ENCODE measurements around the gene CLDN16.

Gene CLDN16

DNA sequence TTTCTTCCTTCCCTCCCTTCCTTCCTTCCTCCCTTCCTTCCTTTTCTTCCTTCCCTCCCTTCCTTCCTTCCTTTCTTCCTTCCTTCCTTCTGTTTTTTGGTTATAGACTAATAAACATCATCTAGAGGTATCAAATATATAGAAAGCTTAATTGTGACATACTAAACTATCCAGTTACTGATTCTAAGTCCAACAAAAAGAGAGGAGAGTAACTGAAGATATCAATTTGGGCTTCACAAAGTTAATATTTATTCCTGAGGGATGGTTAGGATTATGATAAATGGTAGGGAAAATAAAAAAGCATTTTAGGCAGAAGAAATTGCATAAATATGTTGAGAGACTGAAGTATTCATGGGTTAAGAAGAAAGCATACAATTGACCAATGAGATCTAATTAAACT, 7.8 kb upstream of the CLDN16 start:
- no peak for DNase-seq (ENCODE audit: low read depth)

DNA sequence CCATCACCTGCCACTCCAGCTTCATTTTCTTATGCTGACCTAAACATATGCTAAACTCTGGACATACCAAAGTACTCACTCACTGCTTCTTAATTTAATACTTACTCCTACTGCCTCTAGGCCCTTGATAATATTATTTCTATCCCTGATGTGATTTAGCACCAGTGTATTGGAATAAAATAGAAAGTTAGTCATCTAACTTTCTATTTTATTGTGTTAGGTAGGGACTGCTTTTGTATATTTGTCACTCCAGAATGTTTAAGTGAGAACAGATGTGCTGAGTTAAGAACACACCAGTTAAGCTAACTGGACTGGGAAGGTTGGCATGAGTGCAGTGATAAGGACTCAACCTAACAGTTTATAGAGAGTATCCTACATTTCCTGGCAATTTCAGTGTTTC, 6.5 kb upstream of the CLDN16 start:
- no peak for DNase-seq (ENCODE audit: low read depth)

DNA sequence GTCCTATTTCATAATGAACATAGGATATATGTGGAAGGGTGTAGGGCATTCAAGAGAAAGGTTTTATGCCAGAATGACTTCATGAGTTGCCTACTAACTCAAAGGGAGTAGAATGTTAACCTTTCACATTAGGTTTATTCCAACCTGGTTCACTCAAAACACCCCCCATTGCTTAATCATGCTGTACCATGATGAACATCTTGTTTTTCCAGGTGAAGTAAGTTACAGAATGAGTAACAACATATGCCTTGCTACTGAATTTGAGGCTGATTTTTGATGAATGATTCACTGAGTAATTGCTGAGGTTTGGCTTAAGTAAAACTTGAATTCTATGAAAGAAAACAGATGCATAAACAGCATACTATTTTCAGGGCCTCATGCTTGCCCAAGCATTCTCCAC, 5.9 kb upstream of the CLDN16 start:
- peak; percentile 31 for DNase-seq (ENCODE audit: low read depth)

DNA sequence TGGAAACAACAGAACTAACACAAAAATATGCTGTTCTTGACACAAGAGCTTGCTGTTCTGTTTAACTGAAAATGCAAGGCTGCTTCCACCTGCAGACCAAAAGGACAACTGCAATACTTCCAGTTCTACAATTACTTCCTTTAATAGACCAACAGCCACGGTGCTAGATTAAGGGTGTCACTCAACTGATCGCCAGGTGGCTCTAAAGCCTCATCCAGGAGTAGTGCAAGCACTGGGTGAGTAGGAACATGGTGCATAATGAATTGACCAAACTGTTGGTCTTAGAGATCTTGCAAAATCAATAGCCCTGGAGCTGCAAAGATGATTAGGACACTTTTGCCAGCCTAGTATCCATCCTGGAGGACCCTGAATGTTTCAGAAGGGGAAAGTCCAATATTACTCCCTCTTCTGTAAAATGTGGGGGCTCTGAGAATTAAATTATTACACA, 3.6 kb upstream of the CLDN16 start:
- DNase-seq (ENCODE audit: low read depth) = no peak

- DNase-seq (ENCODE audit: low read depth) = peak; percentile 92
These were observed 2.0 kb upstream of the CLDN16 start for GRCh38 chr3:190385731-190386688.

GRCh38 chr3:190388703-190389102, 740 bp downstream of the CLDN16 start:
- no peak for DNase-seq (ENCODE audit: low read depth)

- no peak for DNase-seq (ENCODE audit: low read depth)
These were observed 8.0 kb downstream of the CLDN16 start for GRCh38 chr3:190396001-190396400.

DNA sequence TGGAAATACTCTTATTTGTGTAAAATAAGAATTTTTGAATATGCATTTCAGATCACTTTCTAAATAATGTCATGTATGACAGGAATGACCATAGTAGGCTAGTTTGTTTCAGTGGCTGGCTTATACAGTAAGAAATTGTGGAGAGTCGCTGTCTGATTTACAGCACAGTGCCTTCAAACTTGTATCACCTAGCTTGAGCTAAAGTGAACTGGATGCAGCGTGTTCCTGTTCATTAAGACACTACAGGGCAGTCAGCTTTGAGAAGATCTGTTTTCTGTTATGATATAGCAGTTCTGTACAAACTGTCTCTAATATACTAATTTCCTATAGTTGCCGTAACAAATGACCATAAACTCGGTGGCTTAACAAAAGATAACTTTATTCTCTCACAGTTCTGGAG, 9.9 kb downstream of the CLDN16 start:
- no peak for DNase-seq (ENCODE audit: low read depth)

DNA sequence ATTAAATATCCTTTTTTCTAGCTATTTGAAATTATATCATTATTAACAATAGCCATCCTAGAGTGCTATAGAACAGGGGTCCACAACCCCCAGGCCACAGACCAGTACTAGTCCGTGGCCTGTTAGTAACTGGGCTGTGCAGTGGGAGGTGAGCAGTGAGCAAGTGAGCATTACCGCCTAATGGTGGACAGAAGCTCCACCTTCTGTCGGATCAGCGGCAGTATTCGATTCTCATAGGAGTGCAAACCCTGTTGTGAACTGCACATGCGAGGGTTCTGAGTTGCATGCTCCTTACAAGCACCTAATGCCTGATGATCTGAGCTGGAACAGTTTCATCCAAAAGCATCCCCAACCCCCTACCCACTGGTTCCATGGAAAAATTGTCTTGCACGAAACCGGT, 11.7 kb downstream of the CLDN16 start:
- DNase-seq (ENCODE audit: low read depth) = no peak

- no peak for DNase-seq (ENCODE audit: low read depth)
These were observed 14.0 kb downstream of the CLDN16 start for GRCh38 chr3:190401963-190402362.

DNA sequence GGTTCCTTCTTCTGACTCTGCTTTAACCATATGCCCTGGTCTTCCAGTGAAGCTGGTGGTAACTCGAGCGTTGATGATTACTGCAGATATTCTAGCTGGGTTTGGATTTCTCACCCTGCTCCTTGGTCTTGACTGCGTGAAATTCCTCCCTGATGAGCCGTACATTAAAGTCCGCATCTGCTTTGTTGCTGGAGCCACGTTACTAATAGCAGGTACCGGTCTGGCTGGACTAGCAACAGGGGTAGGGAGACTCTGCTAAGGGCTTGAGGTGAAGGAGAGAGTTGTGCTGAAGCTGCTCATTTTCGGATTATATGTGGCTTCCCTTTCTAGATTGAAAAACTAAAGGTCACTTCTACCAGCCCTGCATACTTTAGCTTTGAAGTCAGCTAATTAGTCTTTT, 16.8 kb downstream of the CLDN16 start:
- DNase-seq (ENCODE audit: low read depth) = no peak

- DNase-seq (ENCODE audit: low read depth) = no peak
These were observed 26.3 kb downstream of the CLDN16 start for GRCh38 chr3:190414297-190414696.

DNA sequence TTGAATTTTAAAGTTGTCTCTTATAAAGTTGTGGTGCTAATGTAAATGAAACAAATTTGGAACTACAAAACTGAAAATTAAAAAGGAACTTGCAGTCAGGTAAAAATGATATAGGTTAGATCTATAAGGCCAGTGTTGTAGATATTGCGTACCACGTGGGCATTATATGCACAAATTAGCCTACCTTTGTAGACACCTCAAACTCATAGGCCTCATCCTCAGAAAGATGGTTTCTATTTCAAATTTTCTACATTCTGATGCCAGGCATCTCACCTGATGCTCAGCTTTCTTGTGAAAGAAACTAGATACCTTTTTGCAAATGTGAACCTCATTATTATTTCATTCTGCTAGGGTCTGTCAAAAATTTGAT, 36.1 kb downstream of the CLDN16 start:
- no peak for DNase-seq (ENCODE audit: low read depth)

- DNase-seq (ENCODE audit: low read depth) = peak; percentile 30
These were observed 36.8 kb downstream of the CLDN16 start for GRCh38 chr3:190424478-190425439.

GRCh38 chr3:190425833-190426232, 37.9 kb downstream of the CLDN16 start:
- DNase-seq (ENCODE audit: low read depth) = no peak

DNA sequence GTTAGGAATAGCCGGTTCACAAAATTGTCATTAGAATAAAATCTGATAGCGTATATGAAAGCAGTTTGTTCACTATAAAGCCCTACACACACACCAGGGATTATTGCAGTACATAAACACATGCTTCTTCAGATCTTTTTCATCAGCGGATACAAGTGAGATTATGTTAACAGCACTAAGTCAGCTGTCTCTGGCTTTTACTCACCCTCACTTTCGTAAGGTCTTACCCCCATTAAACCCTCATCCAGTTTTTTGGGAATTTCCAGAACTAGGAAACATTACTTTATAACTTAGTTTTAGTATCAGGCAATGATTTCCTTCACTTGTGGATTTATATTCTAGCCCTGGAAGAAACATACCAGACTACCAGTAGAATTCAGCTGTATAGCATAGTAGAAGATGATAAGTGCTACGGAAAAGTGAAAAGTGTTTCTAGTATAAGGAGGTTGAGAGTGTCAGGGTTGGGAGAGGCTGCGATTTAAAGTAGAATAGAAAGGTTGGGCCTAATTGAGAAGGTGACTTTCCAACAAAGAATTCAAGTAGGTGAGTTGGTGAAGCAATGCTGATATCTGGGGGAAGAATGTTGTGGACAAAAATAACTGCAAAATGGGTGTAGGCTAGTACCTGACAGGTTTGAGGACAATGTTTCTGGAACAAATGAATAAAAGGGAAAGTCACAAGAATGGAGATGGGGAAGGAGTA, 39.0 kb downstream of the CLDN16 start:
- no peak for DNase-seq (ENCODE audit: low read depth)

- DNase-seq (ENCODE audit: low read depth) = no peak
These were observed 41.7 kb downstream of the CLDN16 start for GRCh38 chr3:190429681-190430080.

GRCh38 chr3:190430906-190431305, 42.9 kb downstream of the CLDN16 start:
- DNase-seq (ENCODE audit: low read depth) = no peak

DNA sequence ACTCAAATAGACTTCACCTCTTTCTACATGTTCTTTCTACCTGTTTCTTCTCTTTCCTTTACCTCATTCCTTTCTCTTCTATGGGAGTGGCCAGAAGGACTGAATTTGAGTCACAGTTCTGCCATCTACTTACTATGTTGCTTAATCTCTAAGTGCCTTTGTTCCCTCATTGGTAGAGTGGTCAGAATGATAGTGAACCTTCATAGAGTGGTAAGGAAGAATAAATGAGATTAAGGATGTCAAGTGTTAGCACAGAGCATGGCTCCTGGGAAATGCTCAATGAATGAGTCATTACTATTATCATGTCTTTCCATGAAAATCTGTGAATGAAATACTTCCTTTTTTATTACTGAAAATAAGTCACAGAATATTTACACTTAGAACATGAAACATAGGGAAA, 44.3 kb downstream of the CLDN16 start:
- DNase-seq (ENCODE audit: low read depth) = no peak

GRCh38 chr3:190433626-190434025, 45.7 kb downstream of the CLDN16 start:
- no peak for DNase-seq (ENCODE audit: low read depth)

- DNase-seq (ENCODE audit: low read depth) = no peak
These were observed 47.7 kb downstream of the CLDN16 start for GRCh38 chr3:190435618-190436017.

- no peak for DNase-seq (ENCODE audit: low read depth)
These were observed 48.4 kb downstream of the CLDN16 start for GRCh38 chr3:190436331-190436730.
